HG03039 (cell line): Measurements from ENCODE around the gene SIK2.
A peak's percentile ranks its signal among the peaks of the same experiment; 100 is the strongest.

Experiments
- ATAC-seq: cut with Tn5 transposase; IDR thresholded peaks from one replicate; pipeline ENCODE4 v1.9.1; 2021; ENCODE audit warnings: mild to moderate bottlenecking, moderate library complexity; ENCODE audit not compliant: unreplicated experiment

The SIK2 gene

GRCh38 chr11:111581341-111581740 lies 20.9 kb upstream of the SIK2 start:
- no peak for ATAC-seq

- no peak for ATAC-seq
Observed at GRCh38 chr11:111582163-111582562, 20.1 kb upstream of the SIK2 start.

- no peak for ATAC-seq
Observed at GRCh38 chr11:111582881-111583280, 19.4 kb upstream of the SIK2 start.

- no peak for ATAC-seq
Observed at GRCh38 chr11:111585371-111585770, 16.9 kb upstream of the SIK2 start.

- ATAC-seq = no peak
Observed at GRCh38 chr11:111586388-111586831, 15.8 kb upstream of the SIK2 start.

- no peak for ATAC-seq
Observed at GRCh38 chr11:111589114-111589513, 13.1 kb upstream of the SIK2 start.

GRCh38 chr11:111589886-111590499 lies 12.3 kb upstream of the SIK2 start:
- ATAC-seq = no peak

- ATAC-seq = no peak
Observed at GRCh38 chr11:111591187-111591960, 10.9 kb upstream of the SIK2 start.

- no peak for ATAC-seq
Observed at GRCh38 chr11:111592491-111592890, 9.8 kb upstream of the SIK2 start.

GRCh38 chr11:111596319-111596718 lies 5.9 kb upstream of the SIK2 start:
- no peak for ATAC-seq

- no peak for ATAC-seq
Observed at GRCh38 chr11:111598148-111598547, 4.1 kb upstream of the SIK2 start.

- no peak for ATAC-seq
Observed at GRCh38 chr11:111598559-111598958, 3.7 kb upstream of the SIK2 start.

GRCh38 chr11:111601636-111601978 lies 642 bp upstream of the SIK2 start:
- no peak for ATAC-seq

GRCh38 chr11:111602865-111603610 lies 789 bp downstream of the SIK2 start:
- ATAC-seq = peak; percentile 3

- no peak for ATAC-seq
Observed at GRCh38 chr11:111603611-111604130, 1.4 kb downstream of the SIK2 start.

- ATAC-seq = no peak
Observed at GRCh38 chr11:111604392-111605009, 2.3 kb downstream of the SIK2 start.

GRCh38 chr11:111605681-111606080 lies 3.4 kb downstream of the SIK2 start:
- no peak for ATAC-seq

GRCh38 chr11:111606986-111607385 lies 4.7 kb downstream of the SIK2 start:
- no peak for ATAC-seq

GRCh38 chr11:111607751-111608150 lies 5.5 kb downstream of the SIK2 start:
- ATAC-seq = no peak

GRCh38 chr11:111612224-111612623 lies 10.0 kb downstream of the SIK2 start:
- no peak for ATAC-seq

GRCh38 chr11:111617286-111617685 lies 15.0 kb downstream of the SIK2 start:
- no peak for ATAC-seq
